ENCODE data around the gene PKIB.

Gene PKIB

DNA sequence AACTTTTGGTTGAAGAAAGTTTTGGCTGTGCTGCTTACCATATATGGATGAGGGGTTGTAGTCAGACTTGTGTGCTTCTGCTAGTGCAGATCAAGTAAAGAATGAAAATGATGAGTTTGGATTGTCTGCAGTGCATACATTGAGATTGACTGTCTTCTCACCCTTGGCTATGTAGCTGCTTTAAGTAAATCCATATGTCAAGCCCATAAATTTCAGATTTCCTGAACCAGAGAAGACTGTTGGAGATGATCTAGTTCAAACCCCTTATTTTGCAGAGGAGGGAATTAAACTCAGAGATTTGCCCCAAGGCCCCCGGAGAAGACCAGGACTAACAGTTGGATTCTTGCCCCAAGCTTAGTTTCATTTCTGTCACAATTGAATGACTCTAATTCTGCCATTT is 67.2 kb downstream of the PKIB start:
- TF ChIP-seq CSDC2 (CRISPR knock-in tag; IDR thresholded peaks at IDR 0.05) (no peak), CREB5 (CRISPR knock-in tag; IDR thresholded peaks at IDR 0.05; ENCODE audit: low read depth) (no peak), ESRRG (CRISPR knock-in tag; IDR thresholded peaks at IDR 0.05) (no peak), SNAI2 (CRISPR knock-in tag; IDR thresholded peaks at IDR 0.05) (no peak), GLIS3 (CRISPR knock-in tag; IDR thresholded peaks at IDR 0.05) (no peak), ZFP3 (CRISPR knock-in tag; IDR thresholded peaks at IDR 0.05) (no peak), ARNTL (CRISPR knock-in tag; IDR thresholded peaks at IDR 0.05; ENCODE audit: borderline replicate concordance, low read depth) (no peak)
- ATAC-seq, result no peak

GRCh38 chr6:122678841-122679240 is 68.6 kb downstream of the PKIB start:
- no peak for ATAC-seq

DNA sequence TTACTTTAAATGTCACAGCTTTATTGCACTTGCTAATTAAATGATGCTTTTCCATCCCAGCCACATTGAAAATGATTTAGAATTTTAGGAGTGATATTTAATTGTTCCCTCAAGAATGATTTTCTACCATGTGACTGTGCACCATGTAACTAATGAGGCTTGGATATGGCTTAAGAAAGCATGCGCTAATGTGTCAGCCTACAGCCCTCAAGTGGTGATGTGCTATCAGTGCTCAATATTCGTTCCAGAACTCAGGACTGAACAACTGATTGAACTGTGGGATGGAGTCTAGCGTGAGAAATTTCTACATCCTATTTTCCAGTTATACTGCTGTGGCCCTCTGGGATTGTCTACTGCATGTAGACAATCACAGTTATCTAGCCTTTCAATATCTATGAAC is 71.5 kb downstream of the PKIB start:
- ATAC-seq, result no peak
- TF ChIP-seq ZNF70 (CRISPR knock-in tag; IDR thresholded peaks at IDR 0.05) (no peak), ESRRG (CRISPR knock-in tag; IDR thresholded peaks at IDR 0.05) (no peak), CSDC2 (CRISPR knock-in tag; IDR thresholded peaks at IDR 0.05) (no peak), CREB5 (CRISPR knock-in tag; IDR thresholded peaks at IDR 0.05; ENCODE audit: low read depth) (no peak), PPARA (CRISPR knock-in tag; IDR thresholded peaks at IDR 0.05; ENCODE audit: borderline replicate concordance) (no peak), GLIS3 (CRISPR knock-in tag; IDR thresholded peaks at IDR 0.05) (no peak), TOX (CRISPR knock-in tag; IDR thresholded peaks at IDR 0.05; ENCODE audit: borderline replicate concordance) (no peak), ZNF565 (CRISPR knock-in tag; conservative IDR thresholded peaks at IDR 0.05; ENCODE audit: low read depth) (no peak)
- TF ChIP-seq, protein P1, sequence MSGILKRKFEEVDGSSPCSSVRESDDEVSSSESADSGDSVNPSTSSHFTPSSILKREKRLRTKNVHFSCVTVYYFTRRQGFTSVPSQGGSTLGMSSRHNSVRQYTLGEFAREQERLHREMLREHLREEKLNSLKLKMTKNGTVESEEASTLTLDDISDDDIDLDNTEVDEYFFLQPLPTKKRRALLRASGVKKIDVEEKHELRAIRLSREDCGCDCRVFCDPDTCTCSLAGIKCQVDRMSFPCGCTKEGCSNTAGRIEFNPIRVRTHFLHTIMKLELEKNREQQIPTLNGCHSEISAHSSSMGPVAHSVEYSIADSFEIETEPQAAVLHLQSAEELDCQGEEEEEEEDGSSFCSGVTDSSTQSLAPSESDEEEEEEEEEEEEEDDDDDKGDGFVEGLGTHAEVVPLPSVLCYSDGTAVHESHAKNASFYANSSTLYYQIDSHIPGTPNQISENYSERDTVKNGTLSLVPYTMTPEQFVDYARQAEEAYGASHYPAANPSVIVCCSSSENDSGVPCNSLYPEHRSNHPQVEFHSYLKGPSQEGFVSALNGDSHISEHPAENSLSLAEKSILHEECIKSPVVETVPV (CRISPR knock-in tag; IDR thresholded peaks at IDR 0.05), result no peak

More at GRCh38 chr6:122678841-122679240, 68.6 kb downstream of the PKIB start:
- TF ChIP-seq, protein P2, sequence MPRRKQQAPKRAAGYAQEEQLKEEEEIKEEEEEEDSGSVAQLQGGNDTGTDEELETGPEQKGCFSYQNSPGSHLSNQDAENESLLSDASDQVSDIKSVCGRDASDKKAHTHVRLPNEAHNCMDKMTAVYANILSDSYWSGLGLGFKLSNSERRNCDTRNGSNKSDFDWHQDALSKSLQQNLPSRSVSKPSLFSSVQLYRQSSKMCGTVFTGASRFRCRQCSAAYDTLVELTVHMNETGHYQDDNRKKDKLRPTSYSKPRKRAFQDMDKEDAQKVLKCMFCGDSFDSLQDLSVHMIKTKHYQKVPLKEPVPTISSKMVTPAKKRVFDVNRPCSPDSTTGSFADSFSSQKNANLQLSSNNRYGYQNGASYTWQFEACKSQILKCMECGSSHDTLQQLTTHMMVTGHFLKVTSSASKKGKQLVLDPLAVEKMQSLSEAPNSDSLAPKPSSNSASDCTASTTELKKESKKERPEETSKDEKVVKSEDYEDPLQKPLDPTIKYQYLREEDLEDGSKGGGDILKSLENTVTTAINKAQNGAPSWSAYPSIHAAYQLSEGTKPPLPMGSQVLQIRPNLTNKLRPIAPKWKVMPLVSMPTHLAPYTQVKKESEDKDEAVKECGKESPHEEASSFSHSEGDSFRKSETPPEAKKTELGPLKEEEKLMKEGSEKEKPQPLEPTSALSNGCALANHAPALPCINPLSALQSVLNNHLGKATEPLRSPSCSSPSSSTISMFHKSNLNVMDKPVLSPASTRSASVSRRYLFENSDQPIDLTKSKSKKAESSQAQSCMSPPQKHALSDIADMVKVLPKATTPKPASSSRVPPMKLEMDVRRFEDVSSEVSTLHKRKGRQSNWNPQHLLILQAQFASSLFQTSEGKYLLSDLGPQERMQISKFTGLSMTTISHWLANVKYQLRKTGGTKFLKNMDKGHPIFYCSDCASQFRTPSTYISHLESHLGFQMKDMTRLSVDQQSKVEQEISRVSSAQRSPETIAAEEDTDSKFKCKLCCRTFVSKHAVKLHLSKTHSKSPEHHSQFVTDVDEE (CRISPR knock-in tag; IDR thresholded peaks at IDR 0.05), result no peak
- TF ChIP-seq BACH2 (CRISPR knock-in tag; IDR thresholded peaks at IDR 0.05; ENCODE audit: borderline replicate concordance) (no peak), ARNTL (CRISPR knock-in tag; IDR thresholded peaks at IDR 0.05; ENCODE audit: borderline replicate concordance, low read depth) (no peak)
- TF ChIP-seq, protein P1 (CRISPR knock-in tag; IDR thresholded peaks at IDR 0.05), result no peak

GRCh38 chr6:122683989-122684651 is 73.9 kb downstream of the PKIB start:
- ATAC-seq, result no peak
- TF ChIP-seq ISL1 (CRISPR knock-in tag; IDR thresholded peaks at IDR 0.05), result no peak
- TF ChIP-seq, protein P3, sequence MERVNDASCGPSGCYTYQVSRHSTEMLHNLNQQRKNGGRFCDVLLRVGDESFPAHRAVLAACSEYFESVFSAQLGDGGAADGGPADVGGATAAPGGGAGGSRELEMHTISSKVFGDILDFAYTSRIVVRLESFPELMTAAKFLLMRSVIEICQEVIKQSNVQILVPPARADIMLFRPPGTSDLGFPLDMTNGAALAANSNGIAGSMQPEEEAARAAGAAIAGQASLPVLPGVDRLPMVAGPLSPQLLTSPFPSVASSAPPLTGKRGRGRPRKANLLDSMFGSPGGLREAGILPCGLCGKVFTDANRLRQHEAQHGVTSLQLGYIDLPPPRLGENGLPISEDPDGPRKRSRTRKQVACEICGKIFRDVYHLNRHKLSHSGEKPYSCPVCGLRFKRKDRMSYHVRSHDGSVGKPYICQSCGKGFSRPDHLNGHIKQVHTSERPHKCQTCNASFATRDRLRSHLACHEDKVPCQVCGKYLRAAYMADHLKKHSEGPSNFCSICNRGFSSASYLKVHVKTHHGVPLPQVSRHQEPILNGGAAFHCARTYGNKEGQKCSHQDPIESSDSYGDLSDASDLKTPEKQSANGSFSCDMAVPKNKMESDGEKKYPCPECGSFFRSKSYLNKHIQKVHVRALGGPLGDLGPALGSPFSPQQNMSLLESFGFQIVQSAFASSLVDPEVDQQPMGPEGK (CRISPR knock-in tag; IDR thresholded peaks at IDR 0.05; ENCODE audit: borderline replicate concordance), result no peak
- no peak for TF ChIP-seq ARNTL (CRISPR knock-in tag; IDR thresholded peaks at IDR 0.05; ENCODE audit: borderline replicate concordance, low read depth)
- no peak for TF ChIP-seq TCF4 (CRISPR knock-in tag; IDR thresholded peaks at IDR 0.05; ENCODE audit: borderline replicate concordance)
- no peak for TF ChIP-seq GLIS3 (CRISPR knock-in tag; IDR thresholded peaks at IDR 0.05)
- no peak for TF ChIP-seq PPARA (CRISPR knock-in tag; IDR thresholded peaks at IDR 0.05; ENCODE audit: borderline replicate concordance)
- no peak for TF ChIP-seq OSR1 (CRISPR knock-in tag; IDR thresholded peaks at IDR 0.05)
- no peak for TF ChIP-seq SNAI2 (CRISPR knock-in tag; IDR thresholded peaks at IDR 0.05)
- TF ChIP-seq CSDC2 (CRISPR knock-in tag; IDR thresholded peaks at IDR 0.05), result no peak
- no peak for TF ChIP-seq ZNF8 (CRISPR knock-in tag; IDR thresholded peaks at IDR 0.05)
- no peak for TF ChIP-seq ZFP3 (CRISPR knock-in tag; IDR thresholded peaks at IDR 0.05)
- TF ChIP-seq ZC3H10 (CRISPR knock-in tag; IDR thresholded peaks at IDR 0.05), result no peak
- no peak for TF ChIP-seq ZFP30 (CRISPR knock-in tag; IDR thresholded peaks at IDR 0.05)
- no peak for TF ChIP-seq TOX (CRISPR knock-in tag; IDR thresholded peaks at IDR 0.05; ENCODE audit: borderline replicate concordance)
- TF ChIP-seq CREB5 (CRISPR knock-in tag; IDR thresholded peaks at IDR 0.05; ENCODE audit: low read depth), result no peak
- TF ChIP-seq BACH2 (CRISPR knock-in tag; IDR thresholded peaks at IDR 0.05; ENCODE audit: borderline replicate concordance), result no peak
- no peak for TF ChIP-seq ZNF565 (CRISPR knock-in tag; conservative IDR thresholded peaks at IDR 0.05; ENCODE audit: low read depth)
- TF ChIP-seq ZNF70 (CRISPR knock-in tag; IDR thresholded peaks at IDR 0.05), result no peak
